IgD-negative memory B cell (primary cell): ENCODE results near the gene RPA1. TPM values are rescaled to one million over a fixed set of nuclear protein-coding genes. Genes with fewer than 3 reads are reported as not detected.
"Not testable (repeated sequence)": the region's sequence is repeated elsewhere in the genome, so short reads cannot be mapped to it uniquely, and the experiment has no call there.

Source experiments
- H3K27ac Mint-ChIP-seq, 3 donors: one replicate each; pipeline ENCODE4 v1.8.0; 2020 to 2022; ENCODE audit warnings: mild to moderate bottlenecking in 3 of 3, mixed read lengths in 3 of 3, moderate library complexity in 1 of 3
- H3K27me3 Mint-ChIP-seq: one replicate; pipeline ENCODE4 v1.8.0; 2021; ENCODE audit warnings: mixed read lengths
- H3K36me3 Mint-ChIP-seq: one replicate; pipeline ENCODE4 v1.8.0; 2020; ENCODE audit warnings: mild to moderate bottlenecking, mixed read lengths
- H3K4me1 Mint-ChIP-seq, 3 donors: one replicate each; pipeline ENCODE4 v1.8.0; 2020 to 2022; ENCODE audit warnings: mixed read lengths in 3 of 3, mild to moderate bottlenecking in 1 of 3
- H3K4me3 Mint-ChIP-seq, 4 donors: one replicate each; pipeline ENCODE4 v1.8.0; 2020 to 2022; ENCODE audit warnings: mild to moderate bottlenecking in 4 of 4, mixed read lengths in 4 of 4, moderate library complexity in 3 of 4
- H3K9me3 Mint-ChIP-seq, 3 donors: one replicate each; pipeline ENCODE4 v1.8.0; 2020 to 2021; ENCODE audit warnings: mixed read lengths in 3 of 3, mild to moderate bottlenecking in 1 of 3
- polyA plus RNA-seq: library from polyadenylated mRNA; unstranded; fragments of 300-500 nt; fragmentation: Illumina TruSeq; gene quantifications from one replicate; pipeline ENCODE4 v1.2.3, GENCODE V29; 2021

Gene RPA1
- polyA plus RNA-seq, 1 donor from 2014 or later, result 57.7 TPM

DNA sequence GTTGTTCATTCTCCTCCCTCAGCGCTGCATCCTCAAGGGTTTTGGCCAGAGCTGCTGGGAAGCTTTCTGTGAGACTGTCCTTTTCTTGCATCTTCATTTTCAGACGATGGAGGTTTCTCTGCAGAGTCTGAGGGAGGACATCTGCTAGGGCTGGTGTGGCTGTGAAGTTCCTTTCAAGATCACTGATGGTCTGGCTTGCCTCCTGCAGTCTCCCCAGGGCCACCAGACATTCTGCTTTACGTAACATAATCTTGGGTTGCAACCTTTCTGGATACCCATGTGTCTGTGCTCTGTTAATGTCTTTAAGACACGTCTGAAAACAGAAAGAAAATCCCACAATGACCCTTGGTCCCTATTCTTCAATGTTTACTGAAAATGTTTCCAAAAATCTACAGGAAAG is 29.1 kb upstream of the RPA1 start:
- Mint-ChIP-seq H3K27ac (no peak overlapping the region), H3K36me3 (peaks cover 3% of the 10 kb centered on the region), H3K9me3 (no peaks in the 10 kb centered on the region), H3K27me3 (no peaks in the 10 kb centered on the region), H3K4me1 (peaks cover 0 to 7% (median 5%) of the 10 kb centered on the region in 3 donors), H3K4me3 (no peak overlapping the region)

DNA sequence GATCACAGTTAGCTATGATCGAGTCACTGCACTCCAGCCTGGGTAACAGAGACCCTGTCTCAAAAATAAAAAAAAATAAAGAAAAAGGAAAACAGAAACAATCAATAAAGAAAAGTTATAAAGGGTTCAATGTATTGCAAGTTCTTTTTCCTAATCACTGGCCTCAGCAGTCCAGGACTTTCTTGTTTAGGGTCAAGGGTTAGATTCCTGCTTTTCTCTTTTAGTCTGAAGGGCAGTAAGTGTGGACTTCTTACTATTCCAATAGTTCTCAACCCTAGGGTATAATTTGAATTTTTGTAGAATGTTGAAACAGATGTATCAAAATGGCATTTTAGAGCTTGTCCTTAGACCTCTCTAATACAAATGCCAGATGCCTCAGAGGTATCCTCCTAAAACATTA is 27.4 kb upstream of the RPA1 start:
- no peaks in the 10 kb centered on the region for H3K27me3 Mint-ChIP-seq
- no peak overlapping the region for H3K4me3 Mint-ChIP-seq
- no peaks in the 10 kb centered on the region for H3K9me3 Mint-ChIP-seq
- H3K4me1 Mint-ChIP-seq, result peaks cover 0 to under 1% (median under 1%) of the 10 kb centered on the region in 3 donors
- peak overlapping the region in 1 of 3 donors; percentile 62 for H3K27ac Mint-ChIP-seq
- H3K36me3 Mint-ChIP-seq, result peaks cover 1% of the 10 kb centered on the region

DNA sequence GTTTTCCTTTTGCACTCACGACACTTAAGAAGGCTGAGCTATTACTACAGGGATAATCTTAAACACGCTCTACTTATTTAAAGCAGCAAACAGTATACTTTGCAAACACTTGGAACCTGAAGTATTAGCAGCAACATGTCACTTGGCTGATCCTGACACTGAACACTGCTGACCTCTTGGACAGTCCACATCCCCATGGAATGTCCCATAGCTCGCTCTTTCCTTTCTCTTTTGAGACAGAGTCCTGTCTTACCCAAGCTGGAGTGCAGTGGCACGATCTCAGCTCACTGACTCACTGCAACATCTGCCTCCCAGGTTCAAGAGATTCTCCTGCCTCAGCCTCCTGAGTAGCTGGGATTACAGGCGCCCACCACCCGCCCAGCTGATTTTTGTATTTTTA is 26.5 kb upstream of the RPA1 start:
- H3K4me3 Mint-ChIP-seq, result no peak overlapping the region
- H3K4me1 Mint-ChIP-seq, result no peaks in the 10 kb centered on the region
- H3K9me3 Mint-ChIP-seq, result no peaks in the 10 kb centered on the region
- no peak overlapping the region for H3K27ac Mint-ChIP-seq
- no peaks in the 10 kb centered on the region for H3K27me3 Mint-ChIP-seq
- peaks cover 1% of the 10 kb centered on the region for H3K36me3 Mint-ChIP-seq

DNA sequence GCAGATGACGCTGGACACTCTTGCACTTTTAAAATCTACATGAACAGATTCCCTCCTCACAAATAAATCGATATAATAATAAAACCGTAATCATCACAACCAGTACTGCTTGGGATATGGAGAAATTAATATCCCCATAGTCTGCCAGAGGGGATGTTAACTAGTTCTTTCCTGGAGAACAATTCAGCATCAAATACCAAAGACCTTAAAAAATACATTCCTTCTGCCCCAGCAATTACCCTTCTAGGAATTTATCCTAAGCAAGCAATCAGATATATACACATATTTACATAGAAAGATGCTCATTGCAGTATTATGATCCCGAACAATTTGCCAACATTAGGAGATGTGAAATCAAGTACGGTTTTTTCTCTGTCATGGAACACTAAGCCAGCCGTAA is 21.9 kb upstream of the RPA1 start:
- H3K36me3 Mint-ChIP-seq, result peaks cover 3% of the 10 kb centered on the region
- no peak overlapping the region for H3K4me3 Mint-ChIP-seq
- no peaks in the 10 kb centered on the region for H3K9me3 Mint-ChIP-seq
- H3K4me1 Mint-ChIP-seq, result no peaks in the 10 kb centered on the region
- H3K27ac Mint-ChIP-seq, result no peak overlapping the region
- H3K27me3 Mint-ChIP-seq, result no peaks in the 10 kb centered on the region

DNA sequence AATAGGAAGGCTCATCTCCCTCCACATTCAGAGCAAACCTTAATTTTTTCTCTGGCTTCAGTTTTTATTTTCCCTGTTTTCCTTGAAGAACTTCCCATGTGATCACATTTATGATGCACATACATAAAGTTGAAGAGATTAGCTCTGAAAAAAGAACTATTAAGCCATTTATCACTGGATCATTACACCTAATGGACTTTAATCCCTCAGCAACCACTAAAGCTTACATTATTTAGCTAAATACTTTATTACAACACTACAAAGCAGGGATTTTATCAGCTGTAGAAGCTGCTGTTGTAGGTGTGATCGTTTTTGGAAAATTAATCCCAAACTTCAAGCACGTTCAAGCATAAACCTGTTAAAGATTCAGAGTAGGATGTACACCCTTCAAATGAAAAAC is 21.2 kb upstream of the RPA1 start:
- H3K4me1 Mint-ChIP-seq, result no peaks in the 10 kb centered on the region
- no peaks in the 10 kb centered on the region for H3K9me3 Mint-ChIP-seq
- peaks cover 4% of the 10 kb centered on the region for H3K36me3 Mint-ChIP-seq
- H3K4me3 Mint-ChIP-seq, result no peak overlapping the region
- H3K27ac Mint-ChIP-seq, result no peak overlapping the region
- no peaks in the 10 kb centered on the region for H3K27me3 Mint-ChIP-seq

DNA sequence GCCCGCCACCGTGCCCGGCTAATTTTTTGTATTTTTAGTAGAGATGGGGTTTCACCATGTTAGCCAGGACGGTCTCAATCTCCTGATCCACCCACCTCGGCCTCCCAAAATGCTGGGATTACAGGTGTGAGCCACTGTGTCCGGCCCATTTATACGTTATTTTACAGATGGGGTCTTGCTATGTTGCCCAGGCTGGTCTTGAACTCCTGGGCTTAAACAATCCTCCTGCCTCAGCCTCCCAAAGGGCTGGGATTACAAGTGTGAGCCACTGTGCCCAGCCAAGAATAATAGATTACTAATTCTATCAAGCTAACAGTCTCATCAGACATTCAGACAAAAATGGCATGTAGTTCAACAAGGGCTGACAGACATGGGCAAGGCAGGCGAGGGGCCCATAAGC is 20.0 kb upstream of the RPA1 start:
- not testable (repeated sequence) for H3K4me3 Mint-ChIP-seq, H3K36me3 Mint-ChIP-seq, H3K9me3 Mint-ChIP-seq, H3K27ac Mint-ChIP-seq, H3K27me3 Mint-ChIP-seq, H3K4me1 Mint-ChIP-seq

DNA sequence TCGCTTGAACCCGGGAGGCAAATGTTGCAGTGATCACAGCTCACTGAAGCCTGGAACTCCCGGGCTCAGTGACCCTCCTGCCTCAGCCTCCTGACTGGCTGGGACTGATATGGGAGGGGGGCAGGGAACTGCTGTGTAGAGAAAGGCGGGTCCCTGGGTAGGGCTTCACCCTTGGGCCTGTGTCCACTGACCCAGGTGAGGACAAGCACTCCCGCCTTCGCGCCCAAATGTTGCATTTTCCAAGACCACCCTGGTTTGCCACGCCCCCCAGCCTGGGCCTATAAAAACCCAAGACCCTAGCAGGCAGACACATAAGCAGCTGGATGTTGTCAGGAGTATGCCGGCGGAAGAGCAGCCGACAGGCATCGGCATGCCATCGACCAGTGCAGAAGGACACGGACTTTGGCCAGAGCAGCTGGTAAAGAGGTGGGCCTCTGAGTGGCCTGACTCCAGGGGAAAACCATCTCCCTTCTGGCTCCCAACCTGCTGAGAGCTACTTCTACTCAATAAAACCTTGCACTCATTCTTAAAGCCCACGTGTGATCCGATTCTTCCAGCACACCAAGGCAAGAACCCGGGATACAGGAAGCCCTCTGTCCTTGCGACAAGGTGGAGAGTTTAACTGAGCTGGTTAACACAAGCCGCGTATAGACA is 19.2 kb upstream of the RPA1 start:
- Mint-ChIP-seq H3K27me3 (no peaks in the 10 kb centered on the region), H3K27ac (no peak overlapping the region), H3K9me3 (no peaks in the 10 kb centered on the region), H3K36me3 (peaks cover 4% of the 10 kb centered on the region), H3K4me1 (no peaks in the 10 kb centered on the region), H3K4me3 (no peak overlapping the region)

DNA sequence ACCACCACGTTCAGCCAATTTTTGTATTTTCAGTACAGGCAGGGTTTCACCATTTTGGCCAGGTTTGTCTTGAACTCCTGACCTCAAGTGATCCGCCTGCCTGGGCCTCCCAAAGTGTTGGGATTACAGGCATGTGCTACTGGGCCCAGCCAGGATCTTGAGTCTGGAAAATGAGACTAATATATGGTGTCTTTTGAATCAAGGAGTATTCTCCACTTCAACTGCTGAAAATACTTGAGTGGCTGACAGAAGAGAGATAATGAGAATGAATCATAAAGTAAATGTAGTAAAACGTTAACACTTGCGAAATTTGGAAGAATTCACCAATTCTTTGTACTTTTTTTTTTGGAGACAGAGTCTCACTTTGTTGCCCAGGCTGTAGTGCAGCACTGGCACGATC is 16.7 kb upstream of the RPA1 start:
- peaks cover 0 to 4% (median 2%) of the 10 kb centered on the region in 3 donors for H3K4me1 Mint-ChIP-seq
- H3K4me3 Mint-ChIP-seq, result no peak overlapping the region
- no peaks in the 10 kb centered on the region for H3K9me3 Mint-ChIP-seq
- peak overlapping the region in 1 of 3 donors; percentile 77 for H3K27ac Mint-ChIP-seq
- peaks cover 8% of the 10 kb centered on the region for H3K36me3 Mint-ChIP-seq
- no peaks in the 10 kb centered on the region for H3K27me3 Mint-ChIP-seq

DNA sequence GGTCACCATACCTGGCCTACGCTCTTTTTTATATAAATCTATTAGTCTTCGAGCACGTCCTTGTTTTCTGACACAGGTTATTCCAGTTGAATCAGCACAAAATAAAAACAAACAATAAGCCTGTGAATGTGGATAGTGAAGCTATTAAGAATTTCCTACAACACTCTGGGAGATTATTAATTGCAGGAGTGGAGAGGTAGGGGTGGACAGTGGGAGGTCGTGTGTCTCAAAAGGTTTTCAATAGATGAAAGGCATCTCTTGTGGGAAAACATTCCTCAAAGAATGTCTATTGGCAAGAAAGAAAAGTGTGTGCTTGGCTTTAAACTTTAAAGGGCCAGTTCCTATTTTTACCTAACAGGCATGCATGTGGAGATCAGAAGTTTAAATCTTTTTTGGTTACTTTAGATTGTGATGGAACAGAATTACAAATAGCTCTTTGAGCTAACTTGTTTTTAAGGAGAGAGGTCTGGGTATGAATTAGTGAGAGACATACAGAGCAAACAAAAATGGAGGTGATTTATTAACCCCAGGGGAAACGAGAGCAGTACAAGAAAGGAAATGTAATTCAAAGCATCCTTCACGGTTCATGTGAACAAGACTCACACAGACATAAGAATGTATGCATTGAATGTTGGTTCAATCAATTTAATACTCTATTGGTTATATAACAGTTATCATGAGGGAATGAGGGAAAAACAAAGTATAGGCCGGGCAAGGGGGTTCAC is 9.1 kb upstream of the RPA1 start:
- H3K36me3 Mint-ChIP-seq, result peaks cover 14% of the 10 kb centered on the region
- peaks cover 19 to 24% (median 19%) of the 10 kb centered on the region in 3 donors for H3K4me1 Mint-ChIP-seq
- no peaks in the 10 kb centered on the region for H3K9me3 Mint-ChIP-seq
- H3K27me3 Mint-ChIP-seq, result no peaks in the 10 kb centered on the region
- H3K4me3 Mint-ChIP-seq, result peak overlapping the region in 3 of 4 donors; percentile 3 to 75 (median 6)
- peak overlapping the region in 2 of 3 donors; percentile 6 to 93 for H3K27ac Mint-ChIP-seq

DNA sequence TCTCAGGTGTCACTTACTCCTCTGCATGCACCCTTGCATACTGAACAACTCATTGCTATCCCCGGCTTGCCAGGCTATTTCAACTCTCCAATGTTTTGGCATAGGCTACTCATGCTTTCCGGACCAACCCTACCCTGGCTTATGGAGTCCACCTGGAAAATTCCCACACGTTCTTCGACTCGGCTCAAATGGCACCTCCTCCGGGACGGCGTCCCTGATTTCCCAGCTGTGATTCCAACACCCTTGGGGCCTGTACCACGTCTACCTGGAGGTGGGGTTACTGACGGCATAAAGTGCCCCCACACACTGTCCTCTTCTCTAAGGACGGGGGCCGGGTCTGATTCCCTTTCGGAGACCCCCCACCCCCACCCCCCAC is 601 bp upstream of the RPA1 start:
- peaks cover 21 to 34% (median 30%) of the 10 kb centered on the region in 3 donors for H3K4me1 Mint-ChIP-seq
- peaks cover 5% of the 10 kb centered on the region for H3K36me3 Mint-ChIP-seq
- no peaks in the 10 kb centered on the region for H3K27me3 Mint-ChIP-seq
- peak overlapping the region; percentile 91 to 97 (median 96) for H3K4me3 Mint-ChIP-seq
- no peaks in the 10 kb centered on the region for H3K9me3 Mint-ChIP-seq
- H3K27ac Mint-ChIP-seq, result peak overlapping the region; percentile 39 to 95 (median 85)

DNA sequence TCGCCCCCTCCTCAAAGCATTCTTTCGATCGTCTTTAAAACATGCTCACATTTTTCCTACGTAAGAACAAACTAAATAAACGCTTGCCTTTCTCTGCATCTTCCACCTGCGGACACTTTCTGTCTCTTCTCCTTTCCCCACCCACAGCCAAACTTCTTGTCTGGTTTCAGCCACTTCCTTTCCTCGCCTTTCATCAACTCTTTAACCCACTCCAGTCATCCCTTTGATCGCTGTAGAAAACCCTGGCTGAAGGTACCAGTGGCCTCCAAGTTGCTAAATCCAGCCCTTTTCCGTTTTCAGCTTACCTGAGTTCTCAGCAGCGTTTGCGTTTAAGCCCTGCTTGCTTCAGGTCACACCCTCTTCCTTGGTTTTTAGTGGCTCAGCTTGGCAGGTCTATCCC is 483 bp downstream of the RPA1 start:
- H3K4me1 Mint-ChIP-seq, result peaks cover 27 to 37% (median 35%) of the 10 kb centered on the region in 3 donors
- peaks cover 5% of the 10 kb centered on the region for H3K36me3 Mint-ChIP-seq
- H3K27me3 Mint-ChIP-seq, result no peaks in the 10 kb centered on the region
- H3K9me3 Mint-ChIP-seq, result no peaks in the 10 kb centered on the region
- H3K27ac Mint-ChIP-seq, result peak overlapping the region; percentile 85 to 95 (median 92)
- H3K4me3 Mint-ChIP-seq, result peak overlapping the region; percentile 91 to 97 (median 96)

DNA sequence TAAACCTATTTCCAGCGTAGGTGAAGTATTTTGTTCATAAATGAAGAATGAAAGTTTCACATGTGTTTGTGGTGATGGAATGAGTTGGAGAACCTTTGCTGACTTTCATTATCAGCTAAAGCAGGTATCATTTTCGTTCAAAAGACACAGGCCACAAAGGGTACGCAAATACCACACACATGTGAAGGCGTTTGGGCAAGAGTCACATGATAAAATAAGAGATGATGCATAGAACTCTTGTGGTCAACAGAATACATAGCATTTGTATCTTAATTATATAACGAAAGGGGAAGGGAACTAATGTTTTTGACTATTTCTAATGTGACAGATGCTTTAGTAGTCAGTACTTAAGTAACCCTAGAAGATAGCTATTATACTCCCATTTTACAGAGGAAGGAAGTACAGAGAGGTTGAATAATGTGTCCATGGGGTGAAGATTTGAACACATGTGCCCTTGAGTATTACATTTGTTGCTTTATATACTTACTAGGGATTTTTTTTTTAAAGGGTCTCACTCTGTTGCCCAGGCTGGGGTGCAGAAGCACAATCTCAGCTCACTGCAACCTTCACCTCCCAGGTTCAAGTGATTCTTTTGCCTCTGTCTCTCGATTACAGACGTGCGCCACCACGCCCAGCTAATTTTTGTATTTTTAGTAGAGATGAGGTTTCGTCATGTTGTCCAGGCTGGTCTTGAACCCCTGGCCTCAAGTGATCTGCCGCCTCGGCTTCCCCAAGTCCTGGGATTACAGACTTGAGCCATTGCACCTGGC is 4.8 kb downstream of the RPA1 start:
- Mint-ChIP-seq H3K27me3 (no peaks in the 10 kb centered on the region), H3K4me1 (peaks cover 22 to 36% (median 28%) of the 10 kb centered on the region in 3 donors), H3K9me3 (no peaks in the 10 kb centered on the region), H3K36me3 (peaks cover 7% of the 10 kb centered on the region), H3K4me3 (peak overlapping the region in 3 of 4 donors; percentile 37 to 73 (median 66)), H3K27ac (peak overlapping the region; percentile 68 to 87 (median 70))

DNA sequence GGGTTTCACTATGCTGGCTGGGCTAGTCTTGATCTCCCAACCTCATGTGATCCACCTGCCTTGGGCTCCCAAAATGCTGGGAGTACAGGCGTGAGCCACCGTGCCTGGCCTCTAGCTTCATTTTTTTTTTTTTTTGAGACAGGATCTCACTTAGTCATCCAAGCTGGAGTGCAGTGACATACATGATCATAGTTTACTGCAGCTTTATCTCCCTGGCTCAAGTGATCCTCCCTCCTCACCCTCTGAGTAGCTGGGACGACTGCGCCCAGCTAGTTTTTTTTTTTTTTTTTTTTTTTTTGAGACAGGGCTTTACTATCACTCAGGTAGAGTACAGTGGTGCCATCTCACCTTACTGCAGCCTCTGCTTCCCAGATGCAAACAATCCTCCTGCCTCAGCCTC is 9.7 kb downstream of the RPA1 start:
- Mint-ChIP-seq H3K9me3 (no peaks in the 10 kb centered on the region), H3K4me3 (no peak overlapping the region), H3K27me3 (no peaks in the 10 kb centered on the region), H3K36me3 (peaks cover 6% of the 10 kb centered on the region), H3K4me1 (peaks cover 8 to 20% (median 15%) of the 10 kb centered on the region in 3 donors), H3K27ac (no peak overlapping the region)

DNA sequence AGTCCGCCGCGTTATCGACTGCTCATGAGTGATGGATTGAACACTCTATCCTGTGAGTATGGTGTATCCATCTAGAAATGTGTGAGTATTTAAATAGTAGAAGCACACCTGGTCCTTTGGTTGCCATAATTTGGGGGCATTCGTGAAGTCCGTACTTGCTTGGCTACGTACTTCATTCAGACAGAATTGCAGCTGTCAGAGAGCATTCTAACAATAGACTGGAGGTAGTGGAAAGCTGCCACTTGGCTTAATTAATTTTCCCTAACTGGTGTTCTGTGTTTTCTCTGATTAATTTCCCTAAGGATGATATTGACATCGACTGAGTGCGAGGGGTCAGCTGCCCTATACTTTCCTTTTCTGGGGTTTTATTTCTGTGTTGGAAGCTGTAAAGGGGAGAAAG is 14.1 kb downstream of the RPA1 start:
- Mint-ChIP-seq H3K36me3 (peaks cover 4% of the 10 kb centered on the region), H3K4me3 (no peak overlapping the region), H3K27me3 (no peaks in the 10 kb centered on the region), H3K27ac (no peak overlapping the region), H3K9me3 (no peaks in the 10 kb centered on the region), H3K4me1 (peaks cover 0 to 8% (median 7%) of the 10 kb centered on the region in 3 donors)

DNA sequence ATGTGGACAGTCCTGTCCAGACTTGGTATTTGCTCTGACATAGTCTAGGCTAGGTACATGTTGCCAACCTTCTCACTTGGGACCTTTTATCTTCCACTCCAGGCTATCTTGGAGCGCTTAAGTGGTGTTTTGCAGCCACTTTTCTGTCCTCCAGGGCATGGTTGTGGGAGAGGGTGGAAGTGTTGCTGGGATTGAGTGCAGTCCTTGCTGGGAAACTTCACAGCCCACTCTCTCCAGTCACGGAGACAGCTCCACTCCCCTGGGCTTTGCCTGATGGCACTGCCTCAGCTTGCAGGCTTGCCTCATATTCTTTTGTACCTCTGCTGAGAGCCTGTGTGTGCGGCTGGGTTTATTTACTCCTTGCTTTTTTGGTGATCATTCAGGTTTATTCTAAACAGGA is 17.4 kb downstream of the RPA1 start:
- peak overlapping the region in 1 of 3 donors; percentile 44 for H3K27ac Mint-ChIP-seq
- no peaks in the 10 kb centered on the region for H3K27me3 Mint-ChIP-seq
- H3K36me3 Mint-ChIP-seq, result peaks cover 4% of the 10 kb centered on the region
- no peaks in the 10 kb centered on the region for H3K9me3 Mint-ChIP-seq
- H3K4me1 Mint-ChIP-seq, result peaks cover 4 to 5% (median 5%) of the 10 kb centered on the region in 3 donors
- H3K4me3 Mint-ChIP-seq, result no peak overlapping the region
